Measurements from ENCODE around the gene KLHDC2.
A peak's percentile ranks its signal among the peaks of the same experiment; 100 is the strongest.
"Not testable (repeated sequence)": the region's sequence is repeated elsewhere in the genome, so short reads cannot be mapped to it uniquely, and the experiment has no call there.

KLHDC2 gene

DNA sequence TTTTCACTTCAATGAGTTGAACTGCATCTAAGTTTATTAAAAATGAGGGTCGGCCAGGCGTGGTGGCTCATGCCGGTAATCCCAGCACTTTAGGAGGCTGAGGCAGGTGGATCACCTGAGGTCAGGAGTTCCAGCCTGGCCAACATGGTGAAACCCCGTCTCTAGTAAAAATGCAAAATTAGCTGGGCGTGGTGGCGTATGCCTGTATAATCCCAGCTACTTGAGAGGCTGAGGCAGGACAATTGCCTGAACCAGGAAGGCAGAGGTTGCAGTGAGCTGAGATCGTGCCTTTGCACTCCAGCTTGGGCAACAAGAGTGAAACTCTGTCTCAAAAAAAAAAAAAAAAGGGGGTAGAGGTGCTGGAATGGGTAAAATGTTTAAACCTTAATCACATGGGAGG lies 13.1 kb downstream of the KLHDC2 start:
- not testable (repeated sequence) for DNase-seq

DNA sequence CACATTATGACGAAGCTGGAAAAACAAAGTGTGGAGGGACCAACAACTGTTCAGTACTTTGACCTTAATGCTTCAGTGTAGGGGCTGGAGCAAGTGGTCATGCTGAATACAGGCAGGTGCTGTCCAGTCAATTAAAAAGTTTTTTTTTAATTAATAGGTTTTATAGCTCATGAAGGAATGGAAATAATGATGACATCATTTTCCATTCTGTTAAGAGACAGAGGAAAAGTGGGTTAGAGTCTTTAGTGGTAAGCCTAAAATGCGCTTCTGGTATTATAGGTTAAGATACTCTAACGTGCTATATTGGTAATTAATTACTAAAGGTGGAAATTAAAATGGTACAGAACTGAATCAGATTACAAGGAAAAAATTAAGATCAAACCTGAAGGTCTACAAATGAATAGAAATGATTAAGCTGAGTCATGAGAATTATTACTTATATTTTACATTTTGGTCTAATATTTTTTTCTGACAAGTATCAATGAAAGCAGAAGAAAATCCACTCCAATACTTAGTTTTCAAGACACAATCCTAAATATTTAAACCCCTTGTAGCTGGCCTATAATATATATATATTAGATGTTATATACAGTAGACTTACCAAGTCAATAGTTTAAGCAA lies 15.6 kb downstream of the KLHDC2 start:
- DNase-seq: no peak

DNA sequence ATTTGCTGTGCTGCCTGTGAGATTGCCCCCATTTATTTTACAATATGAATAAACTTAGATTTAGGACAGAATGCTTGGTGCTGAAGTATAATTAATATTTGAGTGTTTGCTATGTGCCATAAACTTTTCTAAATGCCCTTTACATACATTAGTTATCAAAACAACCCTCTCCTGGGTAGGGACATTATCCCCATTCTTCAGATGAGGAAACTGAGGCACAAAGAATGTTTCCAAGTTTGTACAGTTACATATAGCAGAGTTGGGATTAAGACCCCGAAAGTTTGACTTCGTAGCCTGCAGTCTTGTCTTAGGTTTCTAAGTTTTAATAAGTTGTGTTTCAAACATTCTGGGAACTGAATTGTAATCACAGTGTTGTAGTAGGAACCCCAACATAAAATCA lies 18.4 kb downstream of the KLHDC2 start:
- DNase-seq: no peak

DNA sequence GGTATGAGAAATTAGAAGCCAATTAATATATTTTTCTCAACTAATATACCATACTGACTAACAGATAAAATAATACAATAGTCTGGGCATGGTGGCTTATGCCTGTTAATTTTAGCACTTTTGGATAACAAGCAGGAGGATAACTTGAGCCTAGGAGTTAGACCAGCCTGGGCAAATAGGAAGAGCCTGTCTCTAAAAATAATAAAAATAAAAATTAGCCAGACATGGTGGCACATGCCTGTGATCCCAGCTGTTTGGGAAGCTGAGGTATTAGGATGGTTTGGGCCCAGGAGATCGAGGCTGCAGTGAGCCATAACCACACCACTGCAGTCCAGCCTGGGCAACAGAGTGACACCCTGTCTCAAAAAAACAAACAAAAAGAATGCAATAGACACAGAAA lies 24.7 kb downstream of the KLHDC2 start:
- DNase-seq: no peak

- no peak for DNase-seq
These were observed 28.1 kb downstream of the KLHDC2 start for GRCh38 chr14:49796025-49796424.

DNA sequence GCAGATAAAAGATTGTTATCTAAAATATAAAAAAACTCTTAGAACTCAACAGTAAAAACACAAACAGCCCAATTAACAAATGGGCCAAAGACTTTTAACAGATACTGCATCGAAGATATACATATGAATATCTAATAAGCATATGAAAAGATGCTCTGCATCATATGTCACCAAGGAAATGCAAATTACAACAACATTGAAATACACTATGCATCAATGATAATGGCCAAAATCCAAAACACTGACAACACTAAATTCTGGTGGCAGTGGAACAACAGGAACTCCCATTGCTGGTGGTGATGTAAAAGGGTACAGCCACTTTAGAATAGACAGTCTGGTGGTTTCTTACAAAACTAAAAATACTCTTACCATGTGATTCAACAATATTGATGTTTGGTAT lies 40.8 kb downstream of the KLHDC2 start:
- DNase-seq: no peak

- DNase-seq: peak in 2 of 4 experiments; percentile 14 to 15
These were observed 48.2 kb downstream of the KLHDC2 start for GRCh38 chr14:49816118-49816517.

- no peak for DNase-seq
These were observed 48.9 kb downstream of the KLHDC2 start for GRCh38 chr14:49816844-49817243.

DNA sequence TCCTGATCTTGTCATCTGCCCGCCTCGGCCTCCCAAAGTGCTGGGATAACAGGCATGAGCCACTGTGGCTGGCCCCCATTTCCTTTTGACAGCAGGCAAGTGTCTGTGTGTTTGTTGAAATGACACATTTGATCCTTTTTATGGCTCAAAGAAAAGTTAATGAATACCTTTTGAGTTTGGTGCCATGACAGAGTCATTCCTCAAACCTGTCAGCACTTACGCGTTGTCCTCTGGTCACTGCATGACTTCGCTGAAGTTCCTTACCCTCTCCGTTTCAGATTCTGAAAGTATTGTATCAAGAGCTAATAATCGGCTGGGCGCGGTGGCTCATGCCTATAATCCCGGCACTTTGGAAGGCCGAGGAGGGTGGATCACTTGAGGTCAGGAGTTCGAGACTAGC lies 52.2 kb downstream of the KLHDC2 start:
- no peak for DNase-seq

GRCh38 chr14:49828640-49829039 lies 60.7 kb downstream of the KLHDC2 start:
- no peak for DNase-seq
